SU-DHL-6 (cell line): ENCODE measurements around the gene CYP11A1.

Experiments
- EZH2phosphoT487 ChIP-seq: fragments of 200-600 bp; sonication (generic), shearing (Covaris generic); conservative IDR thresholded peaks from 2 replicates; pipeline ENCODE4 v1.6.1; 2018; ENCODE audit warnings: mild to moderate bottlenecking, antibody characterized with exemption, low read length, moderate library complexity, mixed read lengths
- TF ChIP-seq, protein P1 (sequence below): fragments of 200-600 bp; sonication (generic); IDR thresholded peaks from one replicate; pipeline ENCODE4 v1.5.1; 2017; ENCODE audit warnings: antibody characterized with exemption, mild to moderate bottlenecking, low read length, moderate library complexity; ENCODE audit not compliant: insufficient read depth, poor library complexity, severe bottlenecking

DNA sequence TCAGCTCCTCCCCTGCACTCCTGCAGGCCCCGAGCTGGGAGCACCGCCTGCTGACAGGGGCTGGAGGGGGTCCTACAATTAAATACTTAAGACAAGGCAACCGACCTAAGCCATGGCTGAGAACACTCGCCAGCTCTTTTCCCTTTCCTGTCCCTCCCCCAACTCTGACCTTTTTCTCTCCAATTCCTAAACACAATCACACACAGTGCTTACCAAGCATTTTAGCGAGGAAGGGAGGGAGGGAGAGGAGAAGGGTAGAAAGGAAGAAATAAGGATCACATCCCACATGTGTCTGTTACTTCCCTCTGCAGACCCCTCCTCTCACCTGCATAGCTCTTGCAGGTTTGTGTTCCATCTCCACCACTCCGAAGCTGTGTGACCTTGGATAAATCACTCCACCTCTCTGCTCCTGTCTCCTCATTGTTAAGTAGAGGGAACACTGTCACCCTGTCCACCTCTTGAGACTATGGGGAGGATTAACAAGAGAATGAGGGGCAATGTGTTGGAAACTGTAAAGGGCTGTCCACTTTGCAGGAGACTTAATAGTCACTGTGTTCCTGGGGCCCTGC is 63.6 kb downstream of the CYP11A1 start:
- TF ChIP-seq, protein P1, sequence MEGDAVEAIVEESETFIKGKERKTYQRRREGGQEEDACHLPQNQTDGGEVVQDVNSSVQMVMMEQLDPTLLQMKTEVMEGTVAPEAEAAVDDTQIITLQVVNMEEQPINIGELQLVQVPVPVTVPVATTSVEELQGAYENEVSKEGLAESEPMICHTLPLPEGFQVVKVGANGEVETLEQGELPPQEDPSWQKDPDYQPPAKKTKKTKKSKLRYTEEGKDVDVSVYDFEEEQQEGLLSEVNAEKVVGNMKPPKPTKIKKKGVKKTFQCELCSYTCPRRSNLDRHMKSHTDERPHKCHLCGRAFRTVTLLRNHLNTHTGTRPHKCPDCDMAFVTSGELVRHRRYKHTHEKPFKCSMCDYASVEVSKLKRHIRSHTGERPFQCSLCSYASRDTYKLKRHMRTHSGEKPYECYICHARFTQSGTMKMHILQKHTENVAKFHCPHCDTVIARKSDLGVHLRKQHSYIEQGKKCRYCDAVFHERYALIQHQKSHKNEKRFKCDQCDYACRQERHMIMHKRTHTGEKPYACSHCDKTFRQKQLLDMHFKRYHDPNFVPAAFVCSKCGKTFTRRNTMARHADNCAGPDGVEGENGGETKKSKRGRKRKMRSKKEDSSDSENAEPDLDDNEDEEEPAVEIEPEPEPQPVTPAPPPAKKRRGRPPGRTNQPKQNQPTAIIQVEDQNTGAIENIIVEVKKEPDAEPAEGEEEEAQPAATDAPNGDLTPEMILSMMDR: no peak
- TF ChIP-seq EZH2phosphoT487: no peak
